ENCODE results near the gene TMCC1. TPM values are rescaled to one million over a fixed set of nuclear protein-coding genes. Genes with fewer than 3 reads are reported as not detected.

Gene TMCC1
- total and polyA plus RNA-seq, 2 donors (not counting 3 experiments of a cell fraction or from before 2014, with no cell fraction given), result 17.4 to 38.4 TPM

GRCh38 chr3:129657261-129658046 is 236.1 kb downstream of the TMCC1 start:
- Histone ChIP-seq H3K9ac (replicated peaks; ENCODE audit: extremely low read depth, insufficient read depth, low read length) (no peak overlapping the region), H3K4me1 (ENCODE audit: control insufficient read depth, extremely low read depth, insufficient read depth, low read length) (peaks cover 35% of the 10 kb centered on the region), H4K20me1 (replicated peaks; ENCODE audit: control insufficient read depth, extremely low read depth, insufficient read depth, low read length) (no peaks in the 10 kb centered on the region), H2AFZ (ENCODE audit: low read depth, low read length) (no peak overlapping the region), H3K4me2 (ENCODE audit: insufficient read depth, low read length) (peak overlapping the region; percentile 59), H3K9me1 (replicated peaks; ENCODE audit: control insufficient read depth, extremely low read depth, insufficient read depth, low read length) (no peaks in the 10 kb centered on the region), H3K79me2 (ENCODE audit: control insufficient read depth, insufficient read depth, low read length) (peaks cover 2% of the 10 kb centered on the region), H3K9me3 (replicated peaks; ENCODE audit: control insufficient read depth, insufficient read depth, low read length) (no peaks in the 10 kb centered on the region), H3K36me3 (ENCODE audit: control insufficient read depth in 2 of 2, extremely low read depth in 1 of 2, insufficient read depth in 2 of 2, low read length in 2 of 2) (no peaks in the 10 kb centered on the region), H3K27ac (ENCODE audit: insufficient read depth, low read depth, low read length) (peak overlapping the region; percentile 59), H3K4me3 (replicated peaks in 1 of 3; ENCODE audit: insufficient read depth in 1 of 3, low read depth in 1 of 3, low read length in 3 of 3) (no peak overlapping the region), H3K27me3 (ENCODE audit: control insufficient read depth in 2 of 2, insufficient read depth in 2 of 2, low read length in 2 of 2) (no peaks in the 10 kb centered on the region)
- dilution Hi-C loops (cut with MboI; ENCODE audit: extremely low pct_ligation_motif_present, low sequenced_read_pairs) (loop anchor here (25.0 kb wide), 1 partner anchor 180 kb away; no protein-coding TSS in a partner anchor), intact Hi-C loops (cut with micrococcal nuclease) (loop anchor here (10.0 kb wide), 1 partner anchor 137 kb away; no protein-coding TSS in a partner anchor)
- TF ChIP-seq FOS (IDR thresholded peaks at IDR 0.05; ENCODE audit: borderline replicate concordance, insufficient read depth, low read length) (no peak), MYC (IDR thresholded peaks at IDR 0.05; ENCODE audit: low read depth, low read length) (no peak), GATA2 (IDR thresholded peaks at IDR 0.05; ENCODE audit: insufficient read depth, insufficient read length, low read depth, low read length) (no peak), POLR2A (IDR thresholded peaks at IDR 0.05; ENCODE audit: low read depth, low read length) (no peak), JUN (IDR thresholded peaks at IDR 0.05; ENCODE audit: borderline replicate concordance, insufficient read depth, insufficient read length, low read depth) (no peak), POLR2AphosphoS5 (IDR thresholded peaks at IDR 0.05; ENCODE audit: insufficient read depth, low read depth, low read length) (no peak), CTCF (IDR thresholded peaks at IDR 0.05; ENCODE audit: extremely low read depth in 1 of 2, insufficient read depth in 1 of 2, low read depth in 1 of 2, low read length in 2 of 2) (no peak), EZH2 (IDR thresholded peaks at IDR 0.05; ENCODE audit: borderline replicate concordance, low read depth, low read length, severe bottlenecking) (no peak), MAX (IDR thresholded peaks at IDR 0.05; ENCODE audit: insufficient read depth, insufficient read length) (no peak)
- BruUV-seq (replicated peaks), result no TSS peak
- FAIRE-seq (peak; percentile 15), DNase-seq (ENCODE audit: low read depth, low spot score) (peak; percentile 15)
- CTCF ChIA-PET, result interaction anchor here (1.6 to 1.8 kb wide), 3 partner anchors 30 to 168 kb away, joined by 4 to 5 read pairs (median 4); no protein-coding TSS in a partner anchor
- POLR2A ChIA-PET, result interaction anchor here (0.7 kb wide), 1 partner anchor 341 kb away, joined by 3 read pairs; a partner anchor contains a TSS
